Measurements from ENCODE around the gene PCDHGA9.
"Not testable (repeated sequence)": the region's sequence is repeated elsewhere in the genome, so short reads cannot be mapped to it uniquely, and the experiment has no call there.

Gene PCDHGA9

DNA sequence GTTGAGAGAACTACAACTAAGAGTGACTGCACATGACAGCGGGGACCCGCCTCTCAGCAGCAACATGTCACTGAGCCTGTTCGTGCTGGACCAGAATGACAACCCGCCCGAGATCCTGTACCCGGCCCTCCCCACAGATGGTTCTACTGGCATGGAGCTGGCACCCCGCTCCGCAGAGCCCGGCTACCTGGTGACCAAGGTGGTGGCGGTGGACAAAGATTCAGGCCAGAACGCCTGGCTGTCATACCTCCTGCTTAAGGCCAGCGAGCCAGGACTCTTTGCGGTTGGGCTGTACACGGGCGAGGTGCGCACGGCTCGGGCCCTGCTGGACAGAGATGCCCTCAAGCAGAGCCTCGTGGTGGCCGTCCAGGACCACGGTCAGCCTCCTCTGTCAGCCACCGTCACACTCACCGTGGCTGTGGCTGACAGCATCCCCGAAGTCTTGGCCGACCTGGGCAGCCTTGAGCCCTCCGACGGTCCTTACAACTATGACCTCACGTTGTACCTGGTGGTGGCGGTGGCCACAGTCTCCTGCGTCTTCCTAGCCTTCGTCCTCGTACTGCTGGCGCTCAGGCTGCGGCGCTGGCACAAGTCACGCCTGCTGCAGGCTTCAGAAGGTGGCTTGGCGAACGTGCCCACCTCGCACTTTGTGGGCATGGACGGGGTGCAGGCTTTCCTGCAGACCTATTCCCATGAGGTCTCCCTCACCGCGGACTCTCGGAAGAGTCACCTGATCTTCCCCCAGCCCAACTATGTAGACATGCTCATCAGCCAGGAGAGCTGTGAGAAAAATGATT is 17.9 kb upstream of the PCDHGA9 start:
- no peak for FAIRE-seq

DNA sequence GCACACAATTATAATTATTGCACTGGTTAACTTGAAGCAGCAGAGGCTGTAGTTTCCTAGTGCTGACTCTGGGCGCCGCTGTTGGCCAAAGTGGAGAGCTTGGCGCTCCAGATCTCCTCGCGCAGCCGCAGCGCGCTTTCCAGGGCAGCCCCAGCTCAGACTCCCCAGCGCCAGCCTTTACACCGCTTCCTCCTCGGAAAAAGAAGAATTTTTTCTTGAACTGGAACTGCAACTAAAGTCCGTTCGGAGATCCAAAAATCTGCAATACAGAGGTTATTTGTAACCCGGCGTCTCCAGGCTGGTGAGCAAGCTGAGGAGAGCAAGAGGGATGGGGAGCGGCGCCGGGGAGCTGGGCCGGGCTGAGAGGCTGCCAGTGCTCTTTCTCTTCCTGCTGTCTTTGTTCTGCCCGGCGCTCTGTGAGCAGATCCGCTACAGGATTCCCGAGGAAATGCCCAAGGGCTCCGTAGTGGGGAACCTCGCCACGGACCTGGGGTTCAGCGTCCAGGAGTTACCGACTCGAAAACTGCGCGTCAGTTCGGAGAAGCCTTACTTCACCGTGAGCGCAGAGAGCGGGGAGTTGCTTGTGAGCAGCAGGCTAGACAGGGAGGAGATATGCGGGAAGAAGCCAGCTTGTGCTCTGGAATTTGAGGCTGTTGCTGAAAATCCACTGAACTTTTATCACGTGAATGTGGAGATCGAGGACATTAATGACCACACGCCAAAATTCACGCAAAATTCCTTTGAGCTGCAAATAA is 14.8 kb upstream of the PCDHGA9 start, which contains the start of gene PCDHGB4:
Gene PCDHGB4, plus strand, starts transcription at position 142 of the 755 bp plus-strand sequence. Its CDS starts 187 bp downstream, at position 329.
- not testable (repeated sequence) for FAIRE-seq

DNA sequence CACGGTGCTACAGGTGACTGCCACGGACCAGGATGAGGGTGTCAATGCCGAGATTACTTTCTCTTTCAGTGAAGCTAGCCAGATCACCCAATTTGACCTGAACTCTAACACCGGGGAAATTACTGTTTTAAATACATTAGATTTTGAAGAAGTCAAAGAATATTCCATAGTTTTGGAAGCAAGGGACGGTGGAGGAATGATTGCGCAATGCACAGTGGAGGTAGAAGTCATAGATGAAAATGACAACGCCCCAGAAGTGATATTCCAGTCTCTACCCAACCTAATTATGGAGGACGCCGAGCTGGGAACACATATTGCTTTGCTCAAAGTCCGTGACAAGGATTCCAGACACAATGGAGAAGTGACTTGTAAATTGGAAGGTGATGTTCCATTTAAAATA is 13.9 kb upstream of the PCDHGA9 start:
- FAIRE-seq = no peak

DNA sequence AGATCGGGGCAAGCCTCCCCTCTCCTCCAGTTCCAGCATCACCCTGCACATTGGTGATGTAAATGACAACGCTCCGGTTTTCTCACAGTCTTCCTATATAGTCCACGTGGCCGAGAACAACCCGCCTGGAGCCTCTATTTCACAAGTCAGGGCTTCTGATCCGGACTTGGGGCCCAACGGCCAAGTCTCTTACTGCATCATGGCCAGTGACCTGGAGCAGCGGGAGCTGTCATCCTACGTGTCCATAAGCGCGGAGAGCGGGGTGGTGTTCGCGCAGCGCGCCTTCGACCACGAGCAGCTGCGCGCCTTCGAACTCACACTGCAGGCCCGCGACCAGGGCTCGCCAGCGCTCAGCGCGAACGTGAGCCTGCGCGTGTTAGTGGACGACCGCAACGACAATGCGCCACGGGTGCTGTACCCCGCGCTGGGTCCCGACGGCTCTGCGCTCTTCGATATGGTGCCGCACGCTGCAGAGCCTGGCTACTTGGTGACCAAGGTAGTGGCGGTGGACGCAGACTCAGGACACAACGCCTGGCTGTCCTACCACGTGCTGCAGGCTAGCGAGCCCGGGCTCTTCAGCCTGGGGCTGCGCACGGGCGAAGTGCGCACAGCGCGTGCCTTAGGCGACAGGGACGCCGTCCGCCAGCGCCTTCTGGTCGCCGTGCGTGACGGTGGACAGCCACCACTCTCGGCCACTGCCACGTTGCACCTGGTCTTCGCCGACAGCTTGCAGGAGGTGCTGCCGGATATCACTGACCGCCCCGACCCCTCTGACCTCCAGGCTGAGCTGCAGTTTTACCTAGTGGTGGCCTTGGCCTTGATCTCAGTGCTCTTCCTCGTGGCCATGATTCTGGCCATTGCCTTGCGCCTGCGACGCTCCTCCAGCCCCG is 13.2 kb upstream of the PCDHGA9 start:
- FAIRE-seq = no peak

DNA sequence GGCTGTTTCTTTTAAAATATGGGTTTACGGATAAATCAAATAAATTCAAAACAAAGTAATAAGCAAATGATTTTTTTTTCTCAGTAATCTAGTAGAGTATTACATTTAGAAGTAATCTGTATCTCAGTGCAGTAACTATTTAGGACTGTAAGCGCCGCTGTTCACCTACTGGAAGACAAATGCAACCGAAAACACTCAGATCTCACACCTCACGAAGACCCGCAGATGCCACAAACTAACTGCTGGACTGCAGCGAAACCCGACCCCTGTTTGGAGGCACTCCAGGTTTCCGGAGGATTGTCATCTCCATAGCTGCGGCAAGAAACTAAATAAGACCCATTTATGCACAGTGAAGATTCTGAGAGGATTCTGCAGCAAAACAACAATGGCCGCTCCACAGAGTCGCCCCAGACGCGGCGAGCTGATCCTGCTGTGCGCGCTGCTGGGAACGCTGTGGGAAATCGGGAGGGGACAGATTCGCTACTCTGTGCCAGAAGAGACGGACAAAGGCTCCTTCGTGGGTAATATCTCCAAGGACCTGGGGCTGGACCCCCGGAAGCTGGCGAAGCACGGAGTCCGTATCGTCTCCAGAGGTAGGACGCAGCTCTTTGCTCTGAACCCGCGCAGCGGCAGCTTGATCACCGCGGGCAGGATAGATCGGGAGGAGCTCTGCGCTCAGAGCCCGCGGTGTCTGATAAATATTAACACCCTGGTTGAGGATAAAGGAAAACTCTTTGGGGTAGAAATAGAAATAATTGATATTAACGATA is 10.0 kb upstream of the PCDHGA9 start, which contains the start of gene PCDHGA8:
Gene PCDHGA8, plus strand, starts transcription at position 205 of the 770 bp plus-strand sequence. Its CDS starts 181 bp downstream, at position 386.
- no peak for FAIRE-seq

DNA sequence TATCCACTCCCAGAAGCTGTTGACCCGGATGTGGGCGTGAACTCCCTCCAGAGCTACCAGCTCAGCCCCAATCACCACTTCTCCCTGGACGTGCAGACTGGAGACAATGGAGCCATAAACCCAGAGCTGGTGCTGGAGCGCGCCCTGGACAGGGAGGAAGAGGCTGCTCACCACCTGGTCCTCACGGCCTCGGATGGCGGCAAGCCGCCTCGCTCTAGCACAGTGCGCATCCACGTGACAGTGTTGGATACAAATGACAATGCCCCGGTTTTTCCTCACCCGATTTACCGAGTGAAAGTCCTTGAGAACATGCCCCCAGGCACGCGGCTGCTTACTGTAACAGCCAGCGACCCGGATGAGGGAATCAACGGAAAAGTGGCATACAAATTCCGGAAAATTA is 9.3 kb upstream of the PCDHGA9 start:
- no peak for FAIRE-seq

DNA sequence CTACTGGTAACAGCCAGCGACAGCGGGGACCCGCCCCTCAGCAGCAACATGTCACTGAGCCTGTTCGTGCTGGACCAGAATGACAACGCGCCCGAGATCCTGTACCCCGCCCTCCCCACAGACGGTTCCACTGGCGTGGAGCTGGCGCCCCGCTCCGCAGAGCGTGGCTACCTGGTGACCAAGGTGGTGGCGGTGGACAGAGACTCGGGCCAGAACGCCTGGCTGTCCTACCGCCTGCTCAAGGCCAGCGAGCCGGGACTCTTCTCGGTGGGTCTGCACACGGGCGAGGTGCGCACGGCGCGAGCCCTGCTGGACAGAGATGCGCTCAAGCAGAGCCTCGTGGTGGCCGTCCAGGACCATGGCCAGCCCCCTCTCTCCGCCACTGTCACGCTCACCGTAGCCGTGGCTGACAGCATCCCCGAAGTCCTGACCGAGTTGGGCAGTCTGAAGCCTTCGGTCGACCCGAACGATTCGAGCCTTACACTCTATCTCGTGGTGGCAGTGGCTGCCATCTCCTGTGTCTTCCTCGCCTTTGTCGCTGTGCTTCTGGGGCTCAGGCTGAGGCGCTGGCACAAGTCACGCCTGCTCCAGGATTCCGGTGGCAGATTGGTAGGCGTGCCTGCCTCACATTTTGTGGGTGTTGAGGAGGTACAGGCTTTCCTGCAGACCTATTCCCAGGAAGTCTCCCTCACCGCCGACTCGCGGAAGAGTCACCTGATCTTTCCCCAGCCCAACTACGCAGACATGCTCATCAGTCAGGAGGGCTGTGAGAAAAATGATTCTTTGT is 8.0 kb upstream of the PCDHGA9 start:
- FAIRE-seq = not testable (repeated sequence)

DNA sequence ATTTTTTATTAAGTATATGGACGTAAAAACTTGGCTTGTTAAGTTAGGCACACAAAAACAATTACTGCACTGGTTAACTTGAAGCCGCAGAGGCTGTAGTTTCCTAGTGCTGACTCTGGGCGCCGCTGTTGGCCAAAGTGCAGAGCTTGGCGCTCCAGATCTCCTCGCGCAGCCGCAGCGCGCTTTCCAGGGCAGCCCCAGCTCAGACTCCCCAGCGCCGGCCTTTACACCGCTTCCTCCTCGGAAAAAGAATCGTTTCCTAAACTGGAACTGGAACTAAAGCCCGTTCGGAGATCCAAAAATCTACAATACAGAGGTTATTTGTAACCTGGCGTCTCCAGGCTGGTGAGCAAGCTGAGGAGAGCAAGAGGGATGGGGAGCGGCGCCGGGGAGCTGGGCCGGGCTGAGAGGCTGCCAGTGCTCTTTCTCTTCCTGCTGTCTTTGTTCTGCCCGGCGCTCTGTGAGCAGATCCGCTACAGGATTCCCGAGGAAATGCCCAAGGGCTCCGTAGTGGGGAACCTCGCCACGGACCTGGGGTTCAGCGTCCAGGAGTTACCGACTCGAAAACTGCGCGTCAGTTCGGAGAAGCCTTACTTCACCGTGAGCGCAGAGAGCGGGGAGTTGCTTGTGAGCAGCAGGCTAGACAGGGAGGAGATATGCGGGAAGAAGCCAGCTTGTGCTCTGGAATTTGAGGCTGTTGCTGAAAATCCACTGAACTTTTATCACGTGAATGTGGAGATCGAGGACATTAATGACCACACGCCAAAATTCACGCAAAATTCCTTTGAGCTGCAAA is 4.6 kb upstream of the PCDHGA9 start, which contains the start of gene PCDHGB5:
Gene PCDHGB5, plus strand, starts transcription at position 192 of the 796 bp plus-strand sequence. Its CDS starts 181 bp downstream, at position 373.
- FAIRE-seq = not testable (repeated sequence)

DNA sequence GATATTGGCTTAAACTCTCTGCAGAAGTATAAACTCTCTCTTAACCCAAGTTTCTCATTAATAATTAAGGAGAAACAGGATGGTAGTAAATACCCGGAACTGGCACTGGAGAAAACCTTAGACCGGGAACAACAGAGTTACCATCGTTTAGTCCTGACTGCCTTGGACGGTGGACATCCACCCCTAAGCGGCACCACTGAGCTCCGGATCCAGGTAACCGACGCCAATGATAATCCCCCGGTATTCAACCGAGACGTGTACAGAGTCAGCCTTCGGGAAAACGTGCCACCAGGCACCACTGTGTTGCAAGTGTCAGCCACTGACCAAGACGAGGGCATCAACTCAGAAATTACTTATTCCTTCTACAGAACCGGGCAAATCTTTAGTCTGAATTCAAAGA is 4.0 kb upstream of the PCDHGA9 start:
- no peak for FAIRE-seq

DNA sequence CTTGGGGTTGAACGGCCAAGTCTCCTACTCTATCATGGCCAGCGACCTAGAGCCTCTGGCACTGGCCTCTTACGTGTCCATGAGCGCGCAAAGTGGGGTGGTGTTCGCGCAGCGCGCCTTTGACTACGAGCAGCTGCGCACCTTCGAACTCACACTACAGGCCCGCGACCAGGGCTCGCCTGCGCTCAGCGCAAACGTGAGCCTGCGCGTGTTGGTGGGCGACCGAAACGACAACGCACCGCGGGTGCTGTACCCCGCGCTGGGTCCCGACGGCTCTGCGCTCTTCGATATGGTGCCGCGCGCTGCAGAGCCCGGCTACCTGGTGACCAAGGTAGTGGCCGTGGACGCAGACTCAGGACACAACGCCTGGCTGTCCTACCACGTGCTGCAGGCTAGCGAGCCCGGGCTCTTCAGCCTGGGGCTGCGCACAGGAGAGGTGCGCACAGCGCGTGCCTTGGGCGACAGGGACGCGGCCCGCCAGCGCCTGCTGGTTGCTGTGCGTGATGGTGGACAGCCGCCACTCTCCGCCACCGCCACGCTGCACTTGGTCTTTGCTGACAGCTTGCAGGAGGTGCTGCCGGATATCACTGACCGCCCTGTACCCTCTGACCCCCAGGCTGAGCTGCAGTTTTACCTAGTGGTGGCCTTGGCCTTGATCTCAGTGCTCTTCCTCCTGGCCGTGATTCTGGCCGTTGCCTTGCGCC is 2.9 kb upstream of the PCDHGA9 start:
- FAIRE-seq = no peak

DNA sequence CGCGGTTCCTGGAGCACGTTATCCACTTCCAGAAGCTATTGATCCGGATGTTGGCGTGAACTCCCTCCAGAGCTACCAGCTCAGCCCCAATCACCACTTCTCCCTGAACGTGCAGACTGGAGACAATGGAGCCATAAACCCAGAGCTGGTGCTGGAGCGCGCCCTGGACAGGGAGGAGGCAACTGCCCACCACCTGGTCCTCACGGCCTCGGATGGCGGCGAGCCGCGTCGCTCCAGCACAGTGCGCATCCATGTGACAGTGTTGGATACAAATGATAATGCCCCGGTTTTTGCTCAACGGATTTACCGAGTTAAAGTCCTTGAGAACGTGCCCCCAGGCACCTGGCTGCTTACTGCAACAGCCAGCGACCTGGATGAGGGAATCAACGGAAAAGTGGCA is 809 bp downstream of the PCDHGA9 start:
- no peak for FAIRE-seq

DNA sequence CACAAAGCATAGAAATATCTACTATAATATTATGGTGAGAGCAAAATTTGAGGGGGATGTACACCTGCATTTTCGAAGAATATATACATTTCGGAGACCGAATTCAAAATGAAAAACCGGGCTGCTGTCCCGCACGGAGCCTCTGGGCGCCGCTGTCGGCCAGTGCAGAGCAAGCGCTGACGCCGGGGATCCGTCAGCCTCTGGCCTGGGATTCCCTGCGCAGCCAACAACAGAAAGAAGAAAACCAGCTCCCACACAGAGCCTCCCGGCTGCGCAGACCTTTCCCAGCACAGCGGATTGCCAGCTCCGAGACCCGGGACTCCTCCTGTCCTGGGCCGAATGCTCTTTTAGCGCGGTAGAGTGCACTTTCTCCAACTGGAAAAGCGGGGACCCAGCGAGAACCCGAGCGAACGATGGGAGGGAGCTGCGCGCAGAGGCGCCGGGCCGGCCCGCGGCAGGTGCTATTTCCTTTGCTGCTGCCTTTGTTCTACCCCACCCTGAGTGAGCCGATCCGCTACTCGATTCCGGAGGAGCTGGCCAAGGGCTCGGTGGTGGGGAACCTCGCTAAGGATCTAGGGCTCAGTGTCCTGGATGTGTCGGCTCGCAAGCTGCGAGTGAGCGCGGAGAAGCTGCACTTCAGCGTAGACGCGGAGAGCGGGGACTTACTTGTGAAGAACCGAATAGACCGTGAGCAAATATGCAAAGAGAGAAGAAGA is 5.4 kb downstream of the PCDHGA9 start, which contains the start of gene PCDHGB6:
Gene PCDHGB6, plus strand, starts transcription at position 232 of the 716 bp plus-strand sequence. Its CDS starts 182 bp downstream, at position 414.
- not testable (repeated sequence) for FAIRE-seq

DNA sequence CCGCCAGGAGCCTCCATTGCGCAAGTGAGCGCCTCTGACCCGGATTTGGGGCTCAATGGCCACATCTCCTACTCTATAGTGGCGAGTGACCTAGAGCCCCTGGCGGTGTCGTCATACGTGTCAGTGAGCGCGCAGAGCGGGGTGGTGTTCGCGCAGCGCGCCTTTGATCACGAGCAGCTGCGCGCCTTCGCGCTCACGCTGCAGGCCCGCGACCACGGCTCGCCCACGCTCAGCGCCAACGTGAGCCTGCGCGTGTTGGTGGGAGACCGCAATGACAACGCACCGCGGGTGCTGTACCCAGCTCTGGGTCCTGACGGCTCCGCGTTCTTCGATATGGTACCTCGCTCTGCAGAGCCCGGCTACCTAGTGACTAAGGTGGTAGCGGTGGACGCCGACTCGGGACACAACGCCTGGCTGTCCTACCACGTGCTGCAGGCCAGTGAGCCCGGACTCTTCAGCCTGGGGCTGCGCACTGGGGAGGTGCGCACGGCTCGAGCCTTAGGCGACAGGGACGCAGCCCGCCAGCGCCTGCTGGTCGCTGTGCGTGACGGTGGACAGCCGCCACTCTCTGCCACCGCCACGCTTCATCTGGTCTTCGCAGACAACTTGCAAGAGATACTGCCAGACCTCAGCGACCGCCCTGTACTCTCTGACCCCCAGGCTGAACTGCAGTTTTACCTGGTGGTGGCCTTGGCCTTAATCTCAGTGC is 7.2 kb downstream of the PCDHGA9 start:
- FAIRE-seq = no peak

DNA sequence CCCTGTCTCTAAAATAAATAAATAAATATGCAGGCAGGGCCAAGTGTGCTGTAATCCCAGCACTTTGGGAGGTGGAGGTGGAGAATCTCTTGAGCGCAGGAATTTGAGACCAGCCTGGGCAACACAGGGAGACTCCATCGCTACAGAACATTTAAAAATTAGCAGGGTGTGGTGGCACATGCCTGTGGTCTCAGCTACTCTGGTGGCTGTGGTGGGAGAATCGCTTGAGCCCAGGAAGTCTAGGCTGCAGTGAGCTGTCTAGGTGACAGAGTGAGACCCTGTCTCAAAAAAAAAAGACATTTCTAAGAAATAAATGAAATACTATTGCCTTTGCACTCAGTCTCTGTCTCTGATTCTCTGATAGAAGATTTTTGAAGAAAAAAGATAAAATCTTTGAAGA is 9.0 kb downstream of the PCDHGA9 start:
- no peak for FAIRE-seq

DNA sequence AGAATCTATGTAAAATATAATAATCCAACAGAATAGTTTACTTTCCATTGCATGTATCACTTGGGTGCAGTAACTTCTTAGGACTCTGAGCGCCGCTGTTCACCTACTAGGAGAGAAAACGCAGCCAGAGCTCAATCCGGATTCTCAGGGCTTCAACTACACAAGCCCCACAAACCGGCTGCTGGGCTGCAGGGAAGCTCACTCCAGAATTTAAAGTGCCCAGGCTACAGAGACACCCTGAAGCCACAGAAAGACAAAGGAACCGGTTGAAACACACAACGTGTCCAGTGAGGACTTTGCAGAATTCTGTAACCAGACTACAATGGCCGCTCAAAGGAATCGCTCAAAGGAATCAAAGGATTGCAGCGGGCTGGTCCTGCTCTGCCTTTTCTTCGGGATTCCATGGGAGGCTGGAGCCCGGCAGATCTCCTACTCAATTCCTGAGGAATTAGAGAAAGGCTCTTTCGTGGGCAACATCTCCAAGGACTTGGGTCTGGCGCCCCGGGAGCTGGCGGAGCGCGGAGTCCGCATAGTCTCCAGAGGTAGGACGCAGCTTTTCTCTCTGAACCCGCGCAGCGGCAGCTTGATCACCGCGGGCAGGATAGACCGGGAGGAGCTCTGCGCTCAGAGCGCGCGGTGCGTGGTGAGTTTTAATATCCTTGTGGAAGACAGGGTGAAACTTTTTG is 10.4 kb downstream of the PCDHGA9 start, which contains the start of gene PCDHGA10:
Gene PCDHGA10, plus strand, starts transcription at position 134 of the 686 bp plus-strand sequence. Its CDS starts 189 bp downstream, at position 323.
- FAIRE-seq = no peak

DNA sequence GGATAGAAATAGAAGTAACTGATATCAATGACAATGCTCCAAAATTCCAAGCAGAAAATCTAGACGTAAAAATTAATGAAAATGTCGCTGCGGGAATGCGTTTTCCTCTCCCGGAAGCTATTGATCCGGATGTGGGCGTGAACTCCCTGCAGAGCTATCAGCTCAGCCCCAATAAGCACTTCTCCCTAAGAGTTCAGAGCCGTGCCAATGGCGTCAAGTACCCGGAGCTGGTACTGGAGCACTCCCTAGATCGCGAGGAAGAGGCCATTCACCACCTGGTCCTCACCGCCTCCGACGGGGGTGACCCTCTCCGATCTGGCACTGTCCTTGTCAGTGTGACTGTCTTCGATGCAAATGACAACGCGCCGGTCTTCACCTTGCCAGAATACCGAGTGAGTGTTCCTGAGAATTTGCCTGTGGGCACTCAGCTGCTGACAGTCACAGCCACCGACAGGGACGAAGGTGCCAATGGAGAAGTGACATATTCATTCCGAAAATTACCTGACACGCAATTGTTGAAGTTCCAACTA is 11.0 kb downstream of the PCDHGA9 start:
- no peak for FAIRE-seq

Data from endometrium (tissue), 2 donors.